H1 (cell line): Measurements from ENCODE around the gene ALK. TPM values are rescaled to one million over a fixed set of nuclear protein-coding genes. Genes with fewer than 3 reads are reported as not detected.

Experiments used
- CTCF ChIA-PET: fragments of 300-600 bp; sonication (Branson Sonifier 250); formaldehyde crosslinking; loops from one replicate; lab custom pipeline; 2021; ENCODE audit not compliant: partially characterized antibody; lab: Charles Lee
- POLR2A ChIA-PET: fragments of 300-600 bp; sonication (Branson Sonifier 250); formaldehyde crosslinking; loops from one replicate; lab custom pipeline; 2021; ENCODE audit warnings: inconsistent platforms; ENCODE audit not compliant: partially characterized antibody; lab: Charles Lee
- DNase-seq, 2 experiments: peaks; one replicate each; pipeline versions ENCODE4 v3.0.0 to v3.0.0-alpha.2; 2010 to 2022; ENCODE audit warnings: low spot score in 2 of 2, low read depth in 1 of 2, mixed read lengths in 1 of 2
- FAIRE-seq: peaks from 2 replicates; lab custom pipeline; 2011; peaks lifted over from hg19 to GRCh38; lab: Jason Lieb, UNC
- H2AFZ ChIP-seq: 2 replicates; pipeline ENCODE4 v1.8.1; 2012; ENCODE audit warnings: low read length, inconsistent platforms
- H2AK5ac ChIP-seq: 2 replicates; pipeline ENCODE4 v1.6.1; 2013; ENCODE audit warnings: low read depth, low read length
- H2BK120ac ChIP-seq: replicated peaks from 2 replicates; pipeline ENCODE3; 2013; ENCODE audit warnings: low read depth, low read length, inconsistent platforms
- H2BK12ac ChIP-seq: 2 replicates; pipeline ENCODE4 v1.6.1; 2013; ENCODE audit warnings: low read depth, low read length
- H2BK15ac ChIP-seq: 2 replicates; pipeline ENCODE4 v1.6.1; 2013; ENCODE audit warnings: low read length
- H2BK20ac ChIP-seq: 2 replicates; pipeline ENCODE4 v1.6.1; 2013; ENCODE audit warnings: low read length
- H2BK5ac ChIP-seq: 2 replicates; pipeline ENCODE4 v1.6.1; 2013; ENCODE audit warnings: low read depth, low read length
- H3K14ac ChIP-seq: 2 replicates; pipeline ENCODE4 v1.6.1; 2013; ENCODE audit warnings: inconsistent platforms; ENCODE audit not compliant: insufficient read length
- H3K18ac ChIP-seq: 2 replicates; pipeline ENCODE4 v1.6.1; 2013; ENCODE audit warnings: low read length; ENCODE audit errors: extremely low read depth
- H3K23ac ChIP-seq: 2 replicates; pipeline ENCODE4 v1.6.1; 2013; ENCODE audit warnings: inconsistent platforms; ENCODE audit not compliant: insufficient read length
- H3K23me2 ChIP-seq: 2 replicates; pipeline ENCODE4 v1.6.1; 2013; ENCODE audit warnings: low read depth, low read length
- H3K27ac ChIP-seq: 2 replicates; pipeline ENCODE4 v1.6.1; 2011; ENCODE audit warnings: low read depth, low read length, inconsistent platforms
- H3K27me3 ChIP-seq, 4 experiments: replicated peaks in 1 of 4; 1 replicate in 1 of 4; 2 replicates in 3 of 4; pipeline versions ENCODE4 v1.6.1 to v1.8.1; 2011 to 2013; ENCODE audit warnings: low read length in 3 of 4, mild to moderate bottlenecking in 3 of 4, inconsistent platforms in 2 of 4, mixed read lengths in 2 of 4, moderate library complexity in 1 of 4; ENCODE audit not compliant: control insufficient read depth in 3 of 4, insufficient read depth in 3 of 4; ENCODE audit errors: extremely low read depth in 1 of 4
- H3K36me3 ChIP-seq, 4 experiments: 2 replicates each; pipeline versions ENCODE4 v1.6.1 to v1.8.1; 2011 to 2013; ENCODE audit warnings: mild to moderate bottlenecking in 4 of 4, low read length in 3 of 4, moderate library complexity in 2 of 4, control low read depth in 1 of 4, inconsistent platforms in 1 of 4; ENCODE audit not compliant: insufficient read depth in 4 of 4, control insufficient read depth in 2 of 4
- H3K4ac ChIP-seq: replicated peaks from 2 replicates; pipeline ENCODE3; 2013; ENCODE audit warnings: low read length, low read depth, mixed read lengths, inconsistent platforms; ENCODE audit not compliant: insufficient read length
- H3K4me1 ChIP-seq, 4 experiments: replicated peaks in 1 of 4; 1 replicate in 1 of 4; 2 replicates in 3 of 4; pipeline versions ENCODE4 v1.6.1 to v1.8.1; 2011 to 2013; ENCODE audit warnings: low read length in 3 of 4, inconsistent platforms in 2 of 4, mixed read lengths in 1 of 4; ENCODE audit not compliant: insufficient read depth in 4 of 4, control insufficient read depth in 3 of 4
- H3K4me2 ChIP-seq, 2 experiments: 2 replicates each; pipeline versions ENCODE4 v1.6.1 to v1.8.1; 2011 to 2013; ENCODE audit warnings: low read depth in 2 of 2, low read length in 2 of 2, control low read depth in 1 of 2, inconsistent platforms in 1 of 2, mild to moderate bottlenecking in 1 of 2; ENCODE audit not compliant: insufficient read depth in 1 of 2
- H3K4me3 ChIP-seq, 4 experiments: fragments of 200-600, 300-600 bp in 1 of 4; sonication (generic), shearing (Covaris generic), sonication (Bioruptor Twin) in 1 of 4; 2 replicates each; pipeline versions ENCODE4 v1.5.1 to v1.8.1; 2011 to 2016; ENCODE audit warnings: low read length in 4 of 4, low read depth in 3 of 4, control low read depth in 2 of 4, inconsistent platforms in 2 of 4, mild to moderate bottlenecking in 2 of 4, mixed read lengths in 1 of 4, moderate library complexity in 1 of 4; ENCODE audit not compliant: insufficient read depth in 2 of 4; ENCODE audit errors: extremely low read depth in 1 of 4
- H3K56ac ChIP-seq: replicated peaks from 2 replicates; pipeline ENCODE3; 2013; ENCODE audit warnings: low read depth, mild to moderate bottlenecking, mixed read lengths, low read length, inconsistent platforms; ENCODE audit not compliant: insufficient read length
- H3K79me1 ChIP-seq: 2 replicates; pipeline ENCODE4 v1.6.1; 2013; ENCODE audit warnings: low read depth, low read length, control low read depth
- H3K79me2 ChIP-seq, 2 experiments: 2 replicates each; pipeline versions ENCODE4 v1.6.1 to v1.8.1; 2012 to 2013; ENCODE audit warnings: low read length in 2 of 2, mild to moderate bottlenecking in 2 of 2, inconsistent platforms in 1 of 2; ENCODE audit not compliant: insufficient read depth in 2 of 2, control insufficient read depth in 1 of 2
- H3K9ac ChIP-seq, 4 experiments: replicated peaks in 1 of 4; 1 replicate in 1 of 4; 2 replicates in 3 of 4; pipeline versions ENCODE4 v1.6.1 to v1.8.1; 2011 to 2013; ENCODE audit warnings: low read depth in 3 of 4, low read length in 3 of 4, control low read depth in 2 of 4, mild to moderate bottlenecking in 2 of 4, moderate library complexity in 2 of 4, inconsistent platforms in 1 of 4; ENCODE audit errors: extremely low read depth in 1 of 4
- H3K9me3 ChIP-seq, 2 experiments: 2 replicates each; pipeline versions ENCODE4 v1.6.1 to v1.8.1; 2012 to 2013; ENCODE audit warnings: mild to moderate bottlenecking in 2 of 2, moderate library complexity in 2 of 2, control low read depth in 1 of 2, inconsistent platforms in 1 of 2, low read depth in 1 of 2, low read length in 1 of 2, mixed read lengths in 1 of 2; ENCODE audit not compliant: insufficient read depth in 2 of 2
- H4K20me1 ChIP-seq, 2 experiments: replicated peaks in 1 of 2; 2 replicates each; pipeline versions ENCODE3 to v1.8.1; 2011 to 2013; ENCODE audit warnings: inconsistent platforms in 2 of 2, low read length in 2 of 2, mild to moderate bottlenecking in 1 of 2; ENCODE audit not compliant: insufficient read depth in 2 of 2, control insufficient read depth in 1 of 2
- H4K5ac ChIP-seq: 2 replicates; pipeline ENCODE4 v1.6.1; 2013; ENCODE audit warnings: low read length, low read depth, mixed read lengths, inconsistent platforms; ENCODE audit not compliant: insufficient read length
- H4K8ac ChIP-seq: 2 replicates; pipeline ENCODE4 v1.8.0; 2013; ENCODE audit warnings: mild to moderate bottlenecking, moderate library complexity, low read length, inconsistent platforms; ENCODE audit not compliant: insufficient read depth; ENCODE audit errors: extremely low read depth
- H4K91ac ChIP-seq: replicated peaks from 2 replicates; pipeline ENCODE3; 2013; ENCODE audit warnings: low read length, mixed read lengths, inconsistent platforms; ENCODE audit not compliant: insufficient read length
- ASH2L ChIP-seq: fragments of 200-600, 300-600 bp; sonication (generic); IDR thresholded peaks from one replicate; pipeline ENCODE4 v1.7.1; 2017; ENCODE audit warnings: low read length
- ATF3 ChIP-seq: IDR thresholded peaks from 2 replicates; pipeline ENCODE4 v1.6.1; 2011; ENCODE audit warnings: low read depth, mild to moderate bottlenecking, low read length; ENCODE audit not compliant: insufficient read depth
- BACH1 ChIP-seq: IDR thresholded peaks from 2 replicates; pipeline ENCODE4 v1.6.1; 2012; ENCODE audit warnings: low read length, improper control_type of control experiment
- CREB1 ChIP-seq: IDR thresholded peaks from 2 replicates; pipeline ENCODE4 v1.6.1; 2012; ENCODE audit warnings: inconsistent platforms
- EP300 ChIP-seq, 2 experiments: IDR thresholded peaks; 1 replicate in 1 of 2; 2 replicates in 1 of 2; pipeline ENCODE4 v1.6.1; 2011 to 2012; ENCODE audit warnings: low read depth in 2 of 2, low read length in 2 of 2, mild to moderate bottlenecking in 2 of 2, borderline replicate concordance in 1 of 2, inconsistent platforms in 1 of 2, moderate library complexity in 1 of 2
- KDM1A ChIP-seq: fragments of 200-600, 300-600 bp; sonication (generic); IDR thresholded peaks from 2 replicates; pipeline ENCODE4 v1.7.1; 2016; ENCODE audit warnings: mild to moderate bottlenecking, low read length, borderline replicate concordance
- KDM4A ChIP-seq: IDR thresholded peaks from one replicate; pipeline ENCODE4 v1.7.1; 2012; ENCODE audit warnings: low read depth, mild to moderate bottlenecking, moderate library complexity, low read length, inconsistent platforms; ENCODE audit not compliant: severe bottlenecking
- MAFK ChIP-seq: IDR thresholded peaks from 2 replicates; pipeline ENCODE4 v1.6.1; 2012; ENCODE audit warnings: low read depth, mild to moderate bottlenecking, improper control_type of control experiment, low read length
- POU5F1 ChIP-seq: IDR thresholded peaks from 2 replicates; pipeline ENCODE4 v1.6.1; 2011; ENCODE audit warnings: low read depth, mild to moderate bottlenecking, low read length, moderate library complexity
- RFX5 ChIP-seq: IDR thresholded peaks from 2 replicates; pipeline ENCODE4 v1.6.1; 2011; ENCODE audit warnings: low read depth, low read length, improper control_type of control experiment, borderline replicate concordance
- RNF2 ChIP-seq: fragments of 200-900, 300-1000 bp; sonication (generic); IDR thresholded peaks from 2 replicates; pipeline ENCODE4 v1.7.1; 2016; ENCODE audit warnings: borderline replicate concordance, low read depth, mild to moderate bottlenecking, antibody characterized with exemption, low read length; ENCODE audit not compliant: poor library complexity, severe bottlenecking; ENCODE audit errors: missing control alignments
- TAF1 ChIP-seq: IDR thresholded peaks from 2 replicates; pipeline ENCODE4 v1.6.1; 2011; ENCODE audit warnings: mild to moderate bottlenecking, low read depth, low read length
- USF2 ChIP-seq: IDR thresholded peaks from 2 replicates; pipeline ENCODE4 v1.6.1; 2011; ENCODE audit warnings: low read length, improper control_type of control experiment
- WGBS, 2 experiments: shearing (Covaris generic) in 1 of 2; methylation state at CpG; one replicate each; pipeline versions ENCODE4 v1.1.6 to v1.1.7; 2013 to 2015; ENCODE audit warnings: low lambda C conversion rate in 2 of 2, mixed read lengths in 2 of 2, inconsistent platforms in 1 of 2, low coverage in 1 of 2, missing lambda C conversion rate in 1 of 2; ENCODE audit not compliant: insufficient replicate concordance in 2 of 2, insufficient coverage in 1 of 2, insufficient read length in 1 of 2; ENCODE audit errors: extremely low coverage in 1 of 2, missing lambda C conversion rate in 1 of 2; 5-methylcytosine and 5-hydroxymethylcytosine counted together
- polyA plus RNA-seq, 7 experiments: library from polyadenylated mRNA; depleted of rRNA in 3 of 7; stranded (reverse) in 5 of 7; unstranded in 2 of 7; fragments of >200 nt in 5 of 7; fragments of 200-250 nt in 2 of 7; gene quantifications; 1 replicate in 5 of 7; 2 replicates in 1 of 7; 4 replicates in 1 of 7; pipeline versions ENCODE4 v1.2.1 to v1.2.3, GENCODE V29; 2011 to 2013; ENCODE audit warnings: missing spikeins in 2 of 7, mixed read lengths in 2 of 7
- total RNA-seq: library from RNA; stranded (reverse); fragmentation: NEBNext Ultra II Directional; extraction: Animal tissue kit (Norgen Biotek cat#: 25700); gene quantifications from 2 replicates; pipeline ENCODE4 v1.2.1, GENCODE V29; 2021

The ALK gene
- total and polyA plus RNA-seq, 2 of the 8 experiments (the other 6 are each of a cell fraction or from before 2014, with no cell fraction given), result 0.02 to 0.09 TPM

GRCh38 chr2:29175338-29175737 is 746.0 kb downstream of the ALK start:
- no peak overlapping the region for H3K4me3 ChIP-seq
- DNase-seq, result no peak
- no peak overlapping the region for H4K8ac ChIP-seq
- no peak overlapping the region for H2BK120ac ChIP-seq
- H2AFZ ChIP-seq, result no peak overlapping the region
- H3K27me3 ChIP-seq, result 0 out of 7 replicates have a peak, but pooled peaks cover 0 to 2% (median 0%) of the 10 kb centered on the region in 4 experiments
- no peaks in the 10 kb centered on the region for H3K4me1 ChIP-seq
- no peak overlapping the region for H2BK12ac ChIP-seq
- H3K23ac ChIP-seq, result no peak overlapping the region
- H2BK15ac ChIP-seq, result no peak overlapping the region
- H3K4me2 ChIP-seq, result no peak overlapping the region
- H3K18ac ChIP-seq, result no peak overlapping the region
- H2BK20ac ChIP-seq, result no peak overlapping the region
- H3K4ac ChIP-seq, result no peak overlapping the region
- no peak overlapping the region for H4K91ac ChIP-seq
- no peaks in the 10 kb centered on the region for H3K36me3 ChIP-seq
- H2BK5ac ChIP-seq, result no peak overlapping the region
- no peaks in the 10 kb centered on the region for H3K23me2 ChIP-seq
- no peaks in the 10 kb centered on the region for H3K79me2 ChIP-seq
- POLR2A ChIA-PET, result interaction anchor here (0.9 kb wide), 1 partner anchor 273 kb away, joined by 4 read pairs; no protein-coding TSS in a partner anchor
- no peak overlapping the region for H3K27ac ChIP-seq
- H3K9ac ChIP-seq, result no peak overlapping the region
- no peaks in the 10 kb centered on the region for H3K79me1 ChIP-seq
- no peak for FAIRE-seq
- no peak overlapping the region for H3K56ac ChIP-seq
- no peak overlapping the region for H4K5ac ChIP-seq
- no peaks in the 10 kb centered on the region for H3K9me3 ChIP-seq
- H3K14ac ChIP-seq, result no peak overlapping the region
- CTCF ChIA-PET, result no interaction called here
- WGBS, 2 experiments, result 86% methylated on average over 3 of the region's 3 CpGs; no CpG with 5 or more reads in 1 of the 2 experiments
- H2AK5ac ChIP-seq, result no peak overlapping the region
- H4K20me1 ChIP-seq, result no peaks in the 10 kb centered on the region
- TF ChIP-seq TAF1 (no peak), KDM1A (no peak), KDM4A (no peak), ATF3 (no peak), BACH1 (no peak), RFX5 (no peak), POU5F1 (no peak), RNF2 (no peak), EP300 (IDR thresholded peaks at IDR 0.05; ENCODE audit: borderline replicate concordance in 1 of 2, low read depth in 2 of 2, low read length in 2 of 2) (no peak), CREB1 (no peak), MAFK (no peak), ASH2L (no peak), USF2 (no peak)
- TF ChIP-seq, all 59 proteins: peak for 0
